BE2C (cell line): Measurements from ENCODE around the gene PROSER2.

ENCODE experiments used
- DNase-seq: peaks from one replicate; pipeline ENCODE4 v3.0.0-alpha.2; 2020
- H3K27me3 ChIP-seq: fragments of 250-450 bp; sonication (Bioruptor Pico); 2 replicates; pipeline ENCODE4 v1.5.1; 2020; ENCODE audit warnings: mild to moderate bottlenecking
- H3K36me3 ChIP-seq: fragments of 250-450 bp; sonication (Bioruptor Pico); 2 replicates; pipeline ENCODE4 v1.5.1; 2020; ENCODE audit warnings: mild to moderate bottlenecking
- H3K4me1 ChIP-seq: fragments of 250-450 bp; sonication (Bioruptor Pico); 2 replicates; pipeline ENCODE4 v1.5.1; 2020
- H3K4me3 ChIP-seq: 2 replicates; pipeline ENCODE4 v1.5.1; 2011; ENCODE audit warnings: low read depth, low read length
- H3K9me3 ChIP-seq: fragments of 250-450 bp; sonication (Bioruptor Pico); 2 replicates; pipeline ENCODE4 v1.5.1; 2020
- CTCF ChIP-seq: IDR thresholded peaks from 2 replicates; pipeline ENCODE4 v1.5.1; 2012; ENCODE audit warnings: mild to moderate bottlenecking, low read depth, low read length

PROSER2 gene

GRCh38 chr10:11907914-11908313 is 84.8 kb downstream of the PROSER2 start:
- DNase-seq, result no peak
- Histone ChIP-seq H3K9me3 (no peaks in the 10 kb centered on the region), H3K4me1 (no peaks in the 10 kb centered on the region), H3K27me3 (no peaks in the 10 kb centered on the region), H3K4me3 (no peak overlapping the region), H3K36me3 (no peaks in the 10 kb centered on the region)
- TF ChIP-seq CTCF, result no peak

GRCh38 chr10:11908536-11908935 is 85.4 kb downstream of the PROSER2 start:
- Histone ChIP-seq H3K27me3 (no peaks in the 10 kb centered on the region), H3K9me3 (no peaks in the 10 kb centered on the region), H3K36me3 (no peaks in the 10 kb centered on the region), H3K4me3 (no peak overlapping the region), H3K4me1 (no peaks in the 10 kb centered on the region)
- TF ChIP-seq CTCF, result no peak
- no peak for DNase-seq

- Histone ChIP-seq H3K36me3 (no peaks in the 10 kb centered on the region), H3K4me3 (no peak overlapping the region), H3K4me1 (no peaks in the 10 kb centered on the region), H3K9me3 (no peaks in the 10 kb centered on the region), H3K27me3 (no peaks in the 10 kb centered on the region)
- DNase-seq, result no peak
- no peak for TF ChIP-seq CTCF
These were observed 85.8 kb downstream of the PROSER2 start for GRCh38 chr10:11908991-11909390.

GRCh38 chr10:11909618-11910017 is 86.5 kb downstream of the PROSER2 start:
- no peaks in the 10 kb centered on the region for H3K27me3 ChIP-seq
- no peaks in the 10 kb centered on the region for H3K9me3 ChIP-seq
- no peak for DNase-seq
- no peak for TF ChIP-seq CTCF
- no peak overlapping the region for H3K4me3 ChIP-seq
- H3K36me3 ChIP-seq, result no peaks in the 10 kb centered on the region
- no peaks in the 10 kb centered on the region for H3K4me1 ChIP-seq

GRCh38 chr10:11910102-11910501 is 86.9 kb downstream of the PROSER2 start:
- Histone ChIP-seq H3K4me3 (no peak overlapping the region), H3K27me3 (no peaks in the 10 kb centered on the region), H3K4me1 (no peaks in the 10 kb centered on the region), H3K36me3 (no peaks in the 10 kb centered on the region), H3K9me3 (no peaks in the 10 kb centered on the region)
- no peak for DNase-seq
- no peak for TF ChIP-seq CTCF

- Histone ChIP-seq H3K36me3 (no peaks in the 10 kb centered on the region), H3K9me3 (no peaks in the 10 kb centered on the region), H3K27me3 (no peaks in the 10 kb centered on the region), H3K4me3 (no peak overlapping the region), H3K4me1 (no peaks in the 10 kb centered on the region)
- no peak for TF ChIP-seq CTCF
- no peak for DNase-seq
These were observed 90.0 kb downstream of the PROSER2 start for GRCh38 chr10:11913079-11913641.
